Measurements from ENCODE around the gene FAM83D. TPM values are rescaled to one million over a fixed set of nuclear protein-coding genes. Genes with fewer than 3 reads are reported as not detected.

The FAM83D gene
- total and polyA plus RNA-seq, 2 experiments from 2014 or later = 33.3 to 91.3 TPM

DNA sequence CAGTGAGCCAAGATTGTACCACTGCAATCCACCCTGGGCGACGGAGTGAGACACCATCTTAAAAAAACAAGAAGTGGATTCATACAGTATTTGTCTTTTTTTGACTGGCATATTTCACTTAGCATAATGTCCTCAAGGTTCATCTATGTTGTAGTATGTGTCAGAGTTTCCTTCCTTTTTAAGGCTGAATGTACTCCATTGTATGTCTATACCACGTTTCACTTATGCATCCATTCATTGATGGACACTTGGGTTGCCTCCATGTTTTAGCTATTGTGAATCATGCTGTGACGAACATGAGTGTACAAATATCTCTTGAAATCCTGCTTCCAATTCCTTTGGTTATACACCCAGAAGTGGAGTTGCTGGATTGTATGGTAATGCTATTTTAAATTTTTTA lies 28.9 kb upstream of the FAM83D start (continued):
- TF ChIP-seq, protein P1, sequence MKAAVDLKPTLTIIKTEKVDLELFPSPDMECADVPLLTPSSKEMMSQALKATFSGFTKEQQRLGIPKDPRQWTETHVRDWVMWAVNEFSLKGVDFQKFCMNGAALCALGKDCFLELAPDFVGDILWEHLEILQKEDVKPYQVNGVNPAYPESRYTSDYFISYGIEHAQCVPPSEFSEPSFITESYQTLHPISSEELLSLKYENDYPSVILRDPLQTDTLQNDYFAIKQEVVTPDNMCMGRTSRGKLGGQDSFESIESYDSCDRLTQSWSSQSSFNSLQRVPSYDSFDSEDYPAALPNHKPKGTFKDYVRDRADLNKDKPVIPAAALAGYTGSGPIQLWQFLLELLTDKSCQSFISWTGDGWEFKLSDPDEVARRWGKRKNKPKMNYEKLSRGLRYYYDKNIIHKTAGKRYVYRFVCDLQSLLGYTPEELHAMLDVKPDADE (IDR thresholded peaks at IDR 0.05) = no peak
- TF ChIP-seq ZNF114 (CRISPR knock-in tag; IDR thresholded peaks at IDR 0.05) (no peak), STAT1 (IDR thresholded peaks at IDR 0.05; ENCODE audit: unreplicated experiment) (no peak), EZH2 (IDR thresholded peaks at IDR 0.05; ENCODE audit: low read depth, unreplicated experiment) (no peak)

- no peak overlapping the region for H2AFZ ChIP-seq
- H3K9me2 ChIP-seq (ENCODE audit: insufficient read depth) = no peaks in the 10 kb centered on the region
- H3K27me3 Mint-ChIP-seq (ENCODE audit: insufficient read depth, low read depth, poor library complexity) = peaks cover 5% of the 10 kb centered on the region
- no peaks in the 10 kb centered on the region; the same call in 1 of the 2 replicates for H4K20me1 ChIP-seq (replicated peaks; ENCODE audit: insufficient read depth)
- no peaks in the 10 kb centered on the region; the same call in 2 of the 3 replicates for H3K9me3 Mint-ChIP-seq
- no peak overlapping the region for H3K27ac Mint-ChIP-seq
- H3K27ac ChIP-seq (ENCODE audit: low read depth) = no peak overlapping the region
- H3K27me3 ChIP-seq (ENCODE audit: insufficient read depth) = no peaks in the 10 kb centered on the region
- no peaks in the 10 kb centered on the region for H3K79me2 ChIP-seq (replicated peaks; ENCODE audit: insufficient read depth)
- H3K4me3 ChIP-seq = no peak overlapping the region
- H3K4me1 ChIP-seq (ENCODE audit: insufficient read depth) = no peaks in the 10 kb centered on the region
- H3K36me3 Mint-ChIP-seq (ENCODE audit: low read depth) = peaks cover 15% of the 10 kb centered on the region
- H3K4me1 Mint-ChIP-seq = no peaks in the 10 kb centered on the region
- no peak for DNase-seq (ENCODE audit: low spot score)
- no peaks in the 10 kb centered on the region for H3K36me3 ChIP-seq (ENCODE audit: insufficient read depth)
- no peak overlapping the region for H3K4me2 ChIP-seq
- no peak overlapping the region for H3K4me3 Mint-ChIP-seq
- no peak for ATAC-seq
- no peaks in the 10 kb centered on the region for H3F3A ChIP-seq (replicated peaks; ENCODE audit: low read depth)
- TF ChIP-seq, protein P2, sequence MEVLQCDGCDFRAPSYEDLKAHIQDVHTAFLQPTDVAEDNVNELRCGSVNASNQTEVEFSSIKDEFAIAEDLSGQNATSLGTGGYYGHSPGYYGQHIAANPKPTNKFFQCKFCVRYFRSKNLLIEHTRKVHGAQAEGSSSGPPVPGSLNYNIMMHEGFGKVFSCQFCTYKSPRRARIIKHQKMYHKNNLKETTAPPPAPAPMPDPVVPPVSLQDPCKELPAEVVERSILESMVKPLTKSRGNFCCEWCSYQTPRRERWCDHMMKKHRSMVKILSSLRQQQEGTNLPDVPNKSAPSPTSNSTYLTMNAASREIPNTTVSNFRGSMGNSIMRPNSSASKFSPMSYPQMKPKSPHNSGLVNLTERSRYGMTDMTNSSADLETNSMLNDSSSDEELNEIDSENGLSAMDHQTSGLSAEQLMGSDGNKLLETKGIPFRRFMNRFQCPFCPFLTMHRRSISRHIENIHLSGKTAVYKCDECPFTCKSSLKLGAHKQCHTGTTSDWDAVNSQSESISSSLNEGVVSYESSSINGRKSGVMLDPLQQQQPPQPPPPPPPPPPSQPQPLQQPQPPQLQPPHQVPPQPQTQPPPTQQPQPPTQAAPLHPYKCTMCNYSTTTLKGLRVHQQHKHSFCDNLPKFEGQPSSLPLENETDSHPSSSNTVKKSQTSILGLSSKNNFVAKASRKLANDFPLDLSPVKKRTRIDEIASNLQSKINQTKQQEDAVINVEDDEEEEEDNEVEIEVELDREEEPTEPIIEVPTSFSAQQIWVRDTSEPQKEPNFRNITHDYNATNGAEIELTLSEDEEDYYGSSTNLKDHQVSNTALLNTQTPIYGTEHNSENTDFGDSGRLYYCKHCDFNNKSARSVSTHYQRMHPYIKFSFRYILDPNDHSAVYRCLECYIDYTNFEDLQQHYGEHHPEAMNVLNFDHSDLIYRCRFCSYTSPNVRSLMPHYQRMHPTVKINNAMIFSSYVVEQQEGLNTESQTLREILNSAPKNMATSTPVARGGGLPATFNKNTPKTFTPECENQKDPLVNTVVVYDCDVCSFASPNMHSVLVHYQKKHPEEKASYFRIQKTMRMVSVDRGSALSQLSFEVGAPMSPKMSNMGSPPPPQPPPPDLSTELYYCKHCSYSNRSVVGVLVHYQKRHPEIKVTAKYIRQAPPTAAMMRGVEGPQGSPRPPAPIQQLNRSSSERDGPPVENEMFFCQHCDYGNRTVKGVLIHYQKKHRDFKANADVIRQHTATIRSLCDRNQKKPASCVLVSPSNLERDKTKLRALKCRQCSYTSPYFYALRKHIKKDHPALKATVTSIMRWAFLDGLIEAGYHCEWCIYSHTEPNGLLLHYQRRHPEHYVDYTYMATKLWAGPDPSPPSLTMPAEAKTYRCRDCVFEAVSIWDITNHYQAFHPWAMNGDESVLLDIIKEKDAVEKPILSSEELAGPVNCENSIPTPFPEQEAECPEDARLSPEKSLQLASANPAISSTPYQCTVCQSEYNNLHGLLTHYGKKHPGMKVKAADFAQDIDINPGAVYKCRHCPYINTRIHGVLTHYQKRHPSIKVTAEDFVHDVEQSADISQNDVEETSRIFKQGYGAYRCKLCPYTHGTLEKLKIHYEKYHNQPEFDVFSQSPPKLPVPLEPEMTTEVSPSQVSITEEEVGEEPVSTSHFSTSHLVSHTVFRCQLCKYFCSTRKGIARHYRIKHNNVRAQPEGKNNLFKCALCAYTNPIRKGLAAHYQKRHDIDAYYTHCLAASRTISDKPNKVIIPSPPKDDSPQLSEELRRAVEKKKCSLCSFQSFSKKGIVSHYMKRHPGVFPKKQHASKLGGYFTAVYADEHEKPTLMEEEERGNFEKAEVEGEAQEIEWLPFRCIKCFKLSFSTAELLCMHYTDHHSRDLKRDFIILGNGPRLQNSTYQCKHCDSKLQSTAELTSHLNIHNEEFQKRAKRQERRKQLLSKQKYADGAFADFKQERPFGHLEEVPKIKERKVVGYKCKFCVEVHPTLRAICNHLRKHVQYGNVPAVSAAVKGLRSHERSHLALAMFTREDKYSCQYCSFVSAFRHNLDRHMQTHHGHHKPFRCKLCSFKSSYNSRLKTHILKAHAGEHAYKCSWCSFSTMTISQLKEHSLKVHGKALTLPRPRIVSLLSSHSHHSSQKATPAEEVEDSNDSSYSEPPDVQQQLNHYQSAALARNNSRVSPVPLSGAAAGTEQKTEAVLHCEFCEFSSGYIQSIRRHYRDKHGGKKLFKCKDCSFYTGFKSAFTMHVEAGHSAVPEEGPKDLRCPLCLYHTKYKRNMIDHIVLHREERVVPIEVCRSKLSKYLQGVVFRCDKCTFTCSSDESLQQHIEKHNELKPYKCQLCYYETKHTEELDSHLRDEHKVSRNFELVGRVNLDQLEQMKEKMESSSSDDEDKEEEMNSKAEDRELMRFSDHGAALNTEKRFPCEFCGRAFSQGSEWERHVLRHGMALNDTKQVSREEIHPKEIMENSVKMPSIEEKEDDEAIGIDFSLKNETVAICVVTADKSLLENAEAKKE (CRISPR knock-in tag; IDR thresholded peaks at IDR 0.05) = no peak
- TF ChIP-seq, protein P3, sequence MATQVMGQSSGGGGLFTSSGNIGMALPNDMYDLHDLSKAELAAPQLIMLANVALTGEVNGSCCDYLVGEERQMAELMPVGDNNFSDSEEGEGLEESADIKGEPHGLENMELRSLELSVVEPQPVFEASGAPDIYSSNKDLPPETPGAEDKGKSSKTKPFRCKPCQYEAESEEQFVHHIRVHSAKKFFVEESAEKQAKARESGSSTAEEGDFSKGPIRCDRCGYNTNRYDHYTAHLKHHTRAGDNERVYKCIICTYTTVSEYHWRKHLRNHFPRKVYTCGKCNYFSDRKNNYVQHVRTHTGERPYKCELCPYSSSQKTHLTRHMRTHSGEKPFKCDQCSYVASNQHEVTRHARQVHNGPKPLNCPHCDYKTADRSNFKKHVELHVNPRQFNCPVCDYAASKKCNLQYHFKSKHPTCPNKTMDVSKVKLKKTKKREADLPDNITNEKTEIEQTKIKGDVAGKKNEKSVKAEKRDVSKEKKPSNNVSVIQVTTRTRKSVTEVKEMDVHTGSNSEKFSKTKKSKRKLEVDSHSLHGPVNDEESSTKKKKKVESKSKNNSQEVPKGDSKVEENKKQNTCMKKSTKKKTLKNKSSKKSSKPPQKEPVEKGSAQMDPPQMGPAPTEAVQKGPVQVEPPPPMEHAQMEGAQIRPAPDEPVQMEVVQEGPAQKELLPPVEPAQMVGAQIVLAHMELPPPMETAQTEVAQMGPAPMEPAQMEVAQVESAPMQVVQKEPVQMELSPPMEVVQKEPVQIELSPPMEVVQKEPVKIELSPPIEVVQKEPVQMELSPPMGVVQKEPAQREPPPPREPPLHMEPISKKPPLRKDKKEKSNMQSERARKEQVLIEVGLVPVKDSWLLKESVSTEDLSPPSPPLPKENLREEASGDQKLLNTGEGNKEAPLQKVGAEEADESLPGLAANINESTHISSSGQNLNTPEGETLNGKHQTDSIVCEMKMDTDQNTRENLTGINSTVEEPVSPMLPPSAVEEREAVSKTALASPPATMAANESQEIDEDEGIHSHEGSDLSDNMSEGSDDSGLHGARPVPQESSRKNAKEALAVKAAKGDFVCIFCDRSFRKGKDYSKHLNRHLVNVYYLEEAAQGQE (IDR thresholded peaks at IDR 0.05; ENCODE audit: unreplicated experiment) = no peak
- TF ChIP-seq, protein P1 (IDR thresholded peaks at IDR 0.05) = no peak
- TF ChIP-seq, protein P4, sequence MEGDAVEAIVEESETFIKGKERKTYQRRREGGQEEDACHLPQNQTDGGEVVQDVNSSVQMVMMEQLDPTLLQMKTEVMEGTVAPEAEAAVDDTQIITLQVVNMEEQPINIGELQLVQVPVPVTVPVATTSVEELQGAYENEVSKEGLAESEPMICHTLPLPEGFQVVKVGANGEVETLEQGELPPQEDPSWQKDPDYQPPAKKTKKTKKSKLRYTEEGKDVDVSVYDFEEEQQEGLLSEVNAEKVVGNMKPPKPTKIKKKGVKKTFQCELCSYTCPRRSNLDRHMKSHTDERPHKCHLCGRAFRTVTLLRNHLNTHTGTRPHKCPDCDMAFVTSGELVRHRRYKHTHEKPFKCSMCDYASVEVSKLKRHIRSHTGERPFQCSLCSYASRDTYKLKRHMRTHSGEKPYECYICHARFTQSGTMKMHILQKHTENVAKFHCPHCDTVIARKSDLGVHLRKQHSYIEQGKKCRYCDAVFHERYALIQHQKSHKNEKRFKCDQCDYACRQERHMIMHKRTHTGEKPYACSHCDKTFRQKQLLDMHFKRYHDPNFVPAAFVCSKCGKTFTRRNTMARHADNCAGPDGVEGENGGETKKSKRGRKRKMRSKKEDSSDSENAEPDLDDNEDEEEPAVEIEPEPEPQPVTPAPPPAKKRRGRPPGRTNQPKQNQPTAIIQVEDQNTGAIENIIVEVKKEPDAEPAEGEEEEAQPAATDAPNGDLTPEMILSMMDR (conservative IDR thresholded peaks at IDR 0.05; ENCODE audit: low read depth in 2 of 2) = no peak
- TF ChIP-seq ZNF331 (CRISPR knock-in tag; IDR thresholded peaks at IDR 0.05; ENCODE audit: low read depth) (no peak), ZNF114 (CRISPR knock-in tag; IDR thresholded peaks at IDR 0.05) (no peak), EZH2 (IDR thresholded peaks at IDR 0.05; ENCODE audit: low read depth, unreplicated experiment) (no peak), POLR2AphosphoS5 (IDR thresholded peaks at IDR 0.05; ENCODE audit: low read depth) (no peak), NANOG (IDR thresholded peaks at IDR 0.05; ENCODE audit: borderline replicate concordance) (no peak), STAT1 (IDR thresholded peaks at IDR 0.05; ENCODE audit: unreplicated experiment) (no peak), CREB1 (CRISPR knock-in tag; IDR thresholded peaks at IDR 0.05; ENCODE audit: low read depth) (no peak)
Observed at GRCh38 chr20:38900606-38901005, 25.6 kb upstream of the FAM83D start.

Measured in GM23338 (cell line).